Measurements from ENCODE around the gene NDST4.
"Not testable (repeated sequence)": the region's sequence is repeated elsewhere in the genome, so short reads cannot be mapped to it uniquely, and the experiment has no call there.

Gene NDST4

DNA sequence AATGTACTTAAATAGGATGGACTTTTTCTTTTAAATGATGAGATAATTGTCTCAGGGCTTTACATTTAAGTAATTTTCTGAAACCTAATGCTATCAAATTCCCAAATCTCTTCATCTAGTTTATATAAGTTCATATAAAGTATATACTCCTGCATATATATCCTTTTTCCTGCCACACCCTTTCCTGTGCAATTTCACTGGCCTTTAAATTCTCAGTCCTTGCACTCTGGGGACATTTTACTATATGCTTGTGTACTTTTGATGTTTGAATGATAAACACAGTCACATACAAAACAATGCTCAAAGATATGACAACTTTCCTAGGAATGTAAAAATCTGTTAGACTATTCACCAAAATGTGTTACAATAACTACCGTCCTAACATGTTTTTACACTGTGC lies 60.1 kb downstream of the NDST4 start:
- DNase-seq, result no peak

GRCh38 chr4:115042496-115042895 lies 70.9 kb downstream of the NDST4 start:
- DNase-seq, result no peak

GRCh38 chr4:115030281-115030680 lies 83.1 kb downstream of the NDST4 start:
- no peak for DNase-seq

GRCh38 chr4:115028682-115029410 lies 84.6 kb downstream of the NDST4 start:
- DNase-seq, result no peak

GRCh38 chr4:114999880-115000279 lies 113.5 kb downstream of the NDST4 start:
- no peak for DNase-seq

DNA sequence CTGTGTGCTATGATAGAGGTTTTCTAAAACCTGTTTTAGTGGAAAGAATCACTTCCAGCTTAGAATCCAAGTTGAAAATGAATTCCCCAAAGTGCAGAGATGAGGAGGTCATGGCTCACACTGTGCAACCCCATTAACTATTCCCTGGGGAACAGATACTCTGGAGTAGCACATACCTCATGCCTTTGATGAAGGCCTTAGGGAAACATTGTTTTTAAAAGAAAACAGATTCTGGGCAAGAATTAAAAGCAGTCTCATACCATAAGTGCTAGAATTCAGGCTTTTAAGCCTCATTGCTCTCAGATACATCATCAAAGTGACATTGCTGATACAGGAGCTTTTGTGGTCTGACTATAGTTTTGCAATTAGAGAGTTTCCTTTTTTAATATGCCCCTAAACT lies 115.1 kb downstream of the NDST4 start:
- no peak for DNase-seq

DNA sequence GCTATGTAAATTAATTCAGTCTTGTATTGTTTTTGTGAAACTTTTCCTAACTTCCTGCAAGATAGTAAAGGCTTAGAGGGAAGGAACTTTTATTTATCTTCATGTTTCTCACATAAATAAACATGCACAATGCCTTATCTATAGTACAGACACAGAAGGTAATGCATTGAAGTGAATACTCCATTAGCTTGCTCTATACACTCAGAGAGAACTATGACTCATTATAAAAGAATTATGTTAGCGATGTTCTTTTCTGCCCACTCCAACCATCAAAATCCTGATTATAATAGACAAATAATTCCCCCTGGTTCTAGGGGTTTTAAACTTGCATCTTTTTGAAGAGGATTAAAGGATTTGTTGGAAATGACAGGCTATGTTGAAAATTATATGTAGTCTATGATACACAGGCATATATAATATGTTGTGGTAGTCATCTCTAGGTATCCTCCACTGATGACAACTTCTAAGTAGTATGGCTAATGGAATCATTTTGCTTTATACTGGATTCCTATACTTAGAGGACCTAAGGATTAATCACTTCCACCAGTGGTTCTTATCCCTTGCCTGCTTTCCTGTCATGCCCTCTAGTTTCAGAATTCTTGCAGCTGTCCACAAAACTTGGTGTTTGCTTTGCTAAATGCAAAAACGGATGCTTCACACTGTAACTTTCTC lies 115.7 kb downstream of the NDST4 start:
- no peak for DNase-seq

GRCh38 chr4:114986133-114986532 lies 127.3 kb downstream of the NDST4 start:
- no peak for DNase-seq

DNA sequence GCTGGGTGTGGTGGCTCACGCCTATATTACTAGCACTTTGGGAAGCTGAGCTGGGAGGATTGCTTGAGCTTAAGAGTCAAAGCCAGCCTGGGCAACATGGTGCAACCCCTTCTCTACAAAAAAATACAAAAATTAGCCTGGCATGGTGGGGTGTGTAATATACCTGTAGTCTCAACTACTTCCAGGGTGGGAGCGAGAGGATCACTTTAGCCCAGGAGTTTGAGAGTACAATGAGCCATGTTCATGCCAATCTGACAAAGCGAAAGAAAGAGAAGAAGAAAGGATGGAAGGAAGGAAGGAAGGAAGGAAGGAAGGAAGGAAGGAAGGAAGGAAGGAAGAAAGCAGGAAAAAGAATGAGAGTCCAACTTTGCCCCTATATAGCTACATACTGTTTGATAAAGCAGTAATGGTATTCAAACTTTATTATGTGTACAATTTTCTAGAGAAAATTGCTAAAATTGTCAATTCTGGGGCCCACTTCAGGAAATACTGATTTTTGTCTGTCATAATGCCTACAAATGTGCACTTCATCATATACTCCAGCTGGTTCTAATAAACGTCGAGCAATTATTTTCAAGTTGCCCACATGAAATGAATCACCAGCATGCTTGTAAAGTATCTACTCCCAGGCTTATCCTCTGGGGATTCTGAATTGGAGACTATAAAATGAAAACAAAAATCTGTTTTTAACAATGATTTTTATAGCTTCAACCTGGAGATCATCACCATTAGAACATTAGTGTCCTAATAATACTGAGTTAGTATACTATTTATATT lies 132.3 kb downstream of the NDST4 start:
- no peak for DNase-seq

- not testable (repeated sequence) for DNase-seq
These were observed 133.0 kb downstream of the NDST4 start for GRCh38 chr4:114980399-114980798.

DNA sequence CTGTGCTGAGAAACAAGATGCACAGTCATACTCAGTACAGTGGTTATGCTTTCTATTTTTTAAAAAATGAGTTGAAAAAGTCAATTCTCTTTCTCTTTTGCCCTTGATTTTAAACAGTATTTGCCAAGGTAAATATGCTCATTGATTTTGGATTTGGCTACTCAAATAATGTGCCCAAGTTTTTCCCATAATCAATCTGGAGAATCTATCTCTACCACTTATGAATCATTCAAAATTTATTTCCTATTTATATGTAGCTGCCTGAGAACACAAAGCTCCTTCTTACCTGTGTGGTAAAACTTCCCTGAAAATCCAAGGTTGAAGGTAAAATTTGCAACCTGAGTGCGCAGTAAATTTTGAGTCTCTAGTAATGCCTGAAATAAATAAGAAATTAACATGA lies 136.5 kb downstream of the NDST4 start:
- no peak for DNase-seq

DNA sequence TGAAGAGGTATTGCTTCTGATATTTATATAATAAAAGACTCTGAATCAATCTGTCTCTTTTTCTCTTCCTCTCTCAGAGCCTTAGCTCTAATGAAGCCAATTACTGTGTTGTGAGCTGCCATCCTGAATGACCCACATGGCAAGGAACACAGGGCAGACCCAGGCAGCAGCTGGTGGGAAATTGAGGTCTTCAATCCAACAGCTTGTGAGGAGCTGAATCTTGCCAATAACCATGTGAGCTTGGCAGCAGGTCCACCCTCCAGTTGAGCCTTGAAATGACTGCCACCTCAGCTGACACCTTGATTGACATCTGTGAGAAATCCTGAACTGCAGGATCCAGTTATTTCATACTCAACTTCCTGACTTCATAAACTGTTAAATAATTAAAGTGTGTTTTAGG lies 149.4 kb downstream of the NDST4 start:
- no peak for DNase-seq

DNA sequence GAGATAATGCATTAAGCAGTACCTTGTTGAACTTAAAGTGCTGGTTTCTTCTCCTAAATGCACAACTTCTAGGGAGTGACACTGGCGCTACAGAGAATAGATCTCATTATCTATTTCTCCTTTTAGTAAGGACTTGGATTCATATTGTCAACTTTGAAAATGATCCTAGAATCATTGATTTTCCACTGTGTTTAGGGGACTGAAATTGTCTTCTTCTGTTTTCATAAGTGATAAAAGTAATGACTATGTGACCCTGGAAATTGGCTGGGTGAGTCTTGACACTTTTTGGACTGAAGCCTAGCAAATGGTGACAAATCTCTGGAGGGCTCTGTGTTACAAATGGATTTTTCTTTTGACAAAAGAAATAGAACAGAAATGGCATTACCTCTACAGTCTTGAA lies 167.8 kb downstream of the NDST4 start:
- no peak for DNase-seq

DNA sequence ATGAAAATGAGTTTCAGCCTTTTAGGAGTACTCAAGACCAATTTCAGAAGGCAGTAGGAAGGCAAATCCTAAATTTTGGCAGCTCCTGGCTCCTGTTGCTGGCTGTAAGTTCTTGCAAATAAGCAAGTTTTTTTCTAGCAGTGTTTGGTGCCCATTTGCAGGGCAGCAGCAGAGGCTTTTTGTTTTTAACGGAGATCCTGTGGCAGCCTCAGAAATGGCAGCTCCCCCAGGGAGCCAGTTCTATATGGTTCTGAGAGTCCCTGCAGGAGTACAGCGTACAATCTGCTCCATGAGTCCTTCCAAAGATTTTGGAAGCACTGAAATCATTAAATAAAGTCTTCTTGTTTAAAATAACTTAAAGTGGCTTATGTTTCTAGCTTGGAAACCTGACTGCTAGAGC lies 171.9 kb downstream of the NDST4 start:
- no peak for DNase-seq

DNA sequence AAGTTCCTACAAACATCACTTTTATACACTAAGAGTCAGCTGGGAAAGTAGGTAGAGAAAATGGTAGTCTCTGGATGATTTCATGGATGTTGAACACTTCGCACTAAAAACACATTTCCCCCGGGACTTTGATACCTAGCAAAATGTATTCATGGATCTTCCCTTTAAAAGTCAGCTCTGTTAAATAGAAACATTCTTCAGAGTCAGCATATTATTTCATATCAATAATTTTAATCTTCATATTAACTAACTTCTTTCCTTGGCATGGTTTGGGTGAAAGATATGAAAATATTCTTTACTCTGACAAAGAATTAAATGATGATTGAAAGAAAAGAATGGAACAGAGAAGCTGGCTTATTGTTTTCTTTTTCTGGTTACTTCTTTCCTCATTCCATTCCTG lies 185.5 kb downstream of the NDST4 start:
- no peak for DNase-seq

DNA sequence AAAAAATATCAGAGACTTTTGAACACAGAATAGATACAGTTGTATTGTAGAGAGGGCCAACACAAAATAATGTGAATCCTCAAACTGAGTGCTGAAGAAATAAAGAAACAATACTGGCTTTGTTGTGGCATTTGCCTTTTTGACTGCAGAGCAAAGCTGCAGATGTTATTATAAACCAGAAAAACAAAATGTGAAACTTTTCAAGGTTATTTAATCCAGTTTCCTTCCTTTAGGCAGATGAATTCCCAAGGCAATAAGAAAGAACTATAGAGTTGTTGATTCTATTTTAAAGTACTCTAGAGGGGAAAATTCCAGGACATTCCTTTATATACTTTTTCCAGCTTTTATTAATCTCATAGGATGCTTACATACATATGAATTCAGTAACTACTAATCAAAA lies 186.8 kb downstream of the NDST4 start:
- no peak for DNase-seq

- DNase-seq, result no peak
These were observed 189.1 kb downstream of the NDST4 start for GRCh38 chr4:114924311-114924710.

GRCh38 chr4:114922592-114922933 lies 190.9 kb downstream of the NDST4 start:
- DNase-seq, result no peak

DNA sequence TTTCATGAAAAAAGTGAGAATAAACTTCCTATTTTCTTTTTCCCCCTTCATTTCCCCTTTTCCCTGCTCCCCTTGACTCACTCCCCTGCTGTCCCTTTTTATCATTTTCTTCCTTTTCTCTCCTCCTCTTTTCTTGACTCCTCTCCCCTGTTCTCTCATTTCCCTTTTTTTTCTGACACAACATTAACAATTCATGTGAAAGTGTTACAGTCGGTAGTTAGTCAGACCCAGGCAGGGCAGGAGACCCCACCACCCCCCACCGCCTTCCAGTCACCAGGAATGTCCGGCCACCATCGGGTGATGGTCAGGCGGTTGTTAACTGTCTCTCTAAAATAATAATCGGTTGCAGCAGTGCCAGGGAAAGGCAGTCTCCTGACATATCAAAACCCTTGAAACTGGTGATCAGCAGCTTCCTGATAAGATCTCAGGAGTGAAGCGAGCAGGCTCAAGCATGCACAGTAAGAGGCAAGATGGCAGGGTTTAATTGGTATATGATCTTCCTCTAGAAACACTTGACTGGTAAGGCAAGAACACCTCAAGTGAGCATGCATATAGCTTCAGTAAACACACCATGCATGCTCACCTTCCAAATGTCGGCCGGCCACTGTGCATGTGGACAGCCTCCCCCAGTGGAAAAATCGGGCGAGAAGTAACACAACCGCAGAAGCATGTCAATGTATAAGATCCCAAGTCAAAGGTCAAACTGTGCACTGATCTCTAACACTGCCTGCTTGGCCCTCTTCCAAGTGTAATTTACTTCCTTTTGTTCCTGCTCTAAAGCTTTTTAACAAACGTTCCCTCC lies 191.4 kb downstream of the NDST4 start:
- peak; percentile 1 for DNase-seq

DNA sequence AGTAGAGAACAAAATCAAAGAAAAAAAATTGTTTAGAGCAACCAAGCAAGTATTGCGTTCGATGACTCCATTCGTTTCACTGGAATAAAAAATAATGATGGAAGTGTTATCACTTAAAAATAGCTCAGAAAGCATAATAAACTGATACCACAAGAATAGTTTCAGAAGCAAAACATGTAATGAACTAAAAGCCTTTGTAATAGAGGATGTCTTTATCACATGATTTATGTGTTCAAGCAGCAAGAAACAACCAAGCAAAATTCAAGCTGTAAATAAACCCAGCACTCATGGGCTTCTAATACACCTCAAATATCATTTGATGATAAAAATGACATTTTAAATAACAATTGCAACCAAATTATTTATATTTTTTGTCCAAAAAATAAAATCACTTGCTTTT lies 192.2 kb downstream of the NDST4 start:
- no peak for DNase-seq

DNA sequence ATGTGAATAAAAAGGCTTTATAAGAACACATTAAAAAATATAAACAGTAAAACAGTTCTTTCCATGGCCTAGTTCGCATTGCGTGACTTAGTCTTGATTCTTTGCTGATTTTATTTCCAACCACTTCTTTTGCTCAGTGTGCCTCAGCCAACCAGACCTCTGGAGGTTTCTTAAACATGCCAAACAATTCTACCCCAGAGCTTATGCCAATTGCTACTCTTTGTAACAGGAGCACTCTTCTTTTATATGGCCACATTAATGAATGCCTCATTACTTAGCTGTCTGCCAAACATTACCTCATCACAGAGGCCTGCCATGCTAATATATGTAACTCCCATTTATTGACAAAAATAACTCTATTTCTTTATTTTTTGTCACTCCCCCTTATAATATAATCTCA lies 202.3 kb downstream of the NDST4 start:
- DNase-seq, result no peak

DNA sequence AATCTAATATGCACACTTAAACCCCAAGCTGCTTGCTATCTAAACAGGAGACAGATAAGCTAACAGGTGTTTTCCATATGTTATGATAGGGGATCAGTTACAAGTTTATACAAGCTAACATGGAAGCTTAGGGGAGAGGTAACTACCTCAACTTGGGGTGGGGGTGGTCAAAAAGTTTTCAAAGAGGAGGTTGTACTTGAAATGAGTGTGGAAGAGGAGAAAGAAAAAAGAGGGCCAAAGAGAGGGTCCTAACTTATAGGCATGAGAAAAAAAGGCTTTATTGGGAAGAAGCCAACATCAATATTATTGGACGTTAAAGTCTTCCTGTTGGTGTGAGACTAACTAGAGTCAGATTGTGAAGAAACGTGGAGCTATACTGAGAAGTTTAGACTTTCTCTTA lies 205.9 kb downstream of the NDST4 start:
- DNase-seq, result no peak

- DNase-seq, result no peak
These were observed 208.4 kb downstream of the NDST4 start for GRCh38 chr4:114905017-114905416.
